Measurements from ENCODE around the gene RNF213. TPM values are rescaled to one million over a fixed set of nuclear protein-coding genes. Genes with fewer than 3 reads are reported as not detected.

Gene RNF213
- total RNA-seq, 1 experiment from 2014 or later = 70.5 TPM

DNA sequence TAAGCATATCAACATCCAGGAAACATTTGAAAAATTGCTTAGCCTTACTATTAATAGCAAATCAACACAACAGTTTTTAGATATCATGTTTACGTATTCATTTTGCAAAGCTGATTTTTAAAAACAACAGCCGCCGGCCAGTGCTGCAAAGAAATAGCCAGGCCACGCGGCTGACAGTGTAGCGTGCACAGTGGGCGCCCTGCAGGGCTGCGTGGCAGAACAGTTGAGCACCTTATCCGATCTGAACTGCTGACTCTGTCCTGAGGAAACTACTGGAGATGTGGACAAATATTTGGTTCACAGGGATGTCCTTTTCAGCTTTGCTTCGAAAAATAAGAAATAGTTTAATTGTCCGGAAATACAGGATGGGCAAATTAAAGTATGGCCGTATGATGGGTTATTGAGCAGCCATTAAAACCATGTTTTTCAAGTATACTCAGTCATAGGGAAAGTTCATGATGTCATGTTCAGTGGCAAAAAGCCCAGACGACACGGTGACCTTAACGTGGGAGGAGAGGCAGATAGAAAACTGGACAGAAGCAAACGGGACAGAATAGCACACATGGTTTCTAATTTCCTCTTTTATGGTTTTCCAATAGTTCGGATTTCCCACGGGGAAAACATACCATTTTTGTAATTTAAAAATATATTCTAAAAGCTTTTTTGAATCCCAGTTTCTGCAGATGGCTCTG, 101.9 kb downstream of the RNF213 start (continued):
- no peak for TF ChIP-seq CREB1 (CRISPR knock-in tag; IDR thresholded peaks at IDR 0.05)
- no peak for TF ChIP-seq ZNF317 (CRISPR knock-in tag; IDR thresholded peaks at IDR 0.05; ENCODE audit: borderline replicate concordance, low read depth)
- TF ChIP-seq CREM (CRISPR knock-in tag; IDR thresholded peaks at IDR 0.05) = no peak

DNA sequence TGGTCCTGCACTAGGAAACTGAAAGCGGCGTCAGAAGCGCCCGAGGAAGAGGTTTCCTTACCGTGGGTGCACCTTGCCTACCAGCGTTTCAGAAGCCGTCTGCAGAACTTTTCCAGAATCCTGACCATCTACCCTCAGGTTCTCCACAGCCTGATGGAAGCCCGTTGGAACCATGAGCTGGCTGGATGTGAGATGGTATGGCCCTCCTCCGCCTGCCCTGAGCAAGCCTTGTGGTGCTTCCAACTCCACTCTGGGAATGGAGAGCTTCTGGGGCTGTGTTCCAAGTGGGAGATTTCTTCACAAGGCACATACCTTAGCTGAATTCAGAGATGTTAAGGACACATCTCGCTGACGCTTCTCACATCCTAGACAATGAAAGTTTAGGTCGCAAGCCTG, 102.5 kb downstream of the RNF213 start:
- DNase-seq (ENCODE audit: low spot score) (no peak), ATAC-seq (no peak)
- Mint-ChIP-seq H3K36me3 (peaks cover 74% of the 10 kb centered on the region), H3K27me3 (ENCODE audit: low read depth) (no peaks in the 10 kb centered on the region), H3K9me3 (peaks cover 9% of the 10 kb centered on the region), H3K27ac (no peak overlapping the region), H3K4me1 (no peaks in the 10 kb centered on the region), H3K4me3 (no peak overlapping the region)
- ChIA-PET CTCF (interaction anchor here (3.8 kb wide), 1 partner anchor 167 kb away, joined by 63 read pairs; no protein-coding TSS in a partner anchor), POLR2A (interaction anchor here (0.5 kb wide), 1 partner anchor 90 kb away, joined by 7 read pairs; no protein-coding TSS in a partner anchor)
- TF ChIP-seq GABPB1 (CRISPR knock-in tag; IDR thresholded peaks at IDR 0.05) = no peak
- TF ChIP-seq, protein P1, sequence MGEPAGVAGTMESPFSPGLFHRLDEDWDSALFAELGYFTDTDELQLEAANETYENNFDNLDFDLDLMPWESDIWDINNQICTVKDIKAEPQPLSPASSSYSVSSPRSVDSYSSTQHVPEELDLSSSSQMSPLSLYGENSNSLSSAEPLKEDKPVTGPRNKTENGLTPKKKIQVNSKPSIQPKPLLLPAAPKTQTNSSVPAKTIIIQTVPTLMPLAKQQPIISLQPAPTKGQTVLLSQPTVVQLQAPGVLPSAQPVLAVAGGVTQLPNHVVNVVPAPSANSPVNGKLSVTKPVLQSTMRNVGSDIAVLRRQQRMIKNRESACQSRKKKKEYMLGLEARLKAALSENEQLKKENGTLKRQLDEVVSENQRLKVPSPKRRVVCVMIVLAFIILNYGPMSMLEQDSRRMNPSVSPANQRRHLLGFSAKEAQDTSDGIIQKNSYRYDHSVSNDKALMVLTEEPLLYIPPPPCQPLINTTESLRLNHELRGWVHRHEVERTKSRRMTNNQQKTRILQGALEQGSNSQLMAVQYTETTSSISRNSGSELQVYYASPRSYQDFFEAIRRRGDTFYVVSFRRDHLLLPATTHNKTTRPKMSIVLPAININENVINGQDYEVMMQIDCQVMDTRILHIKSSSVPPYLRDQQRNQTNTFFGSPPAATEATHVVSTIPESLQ (CRISPR knock-in tag; IDR thresholded peaks at IDR 0.05) = no peak
- TF ChIP-seq, protein P2, sequence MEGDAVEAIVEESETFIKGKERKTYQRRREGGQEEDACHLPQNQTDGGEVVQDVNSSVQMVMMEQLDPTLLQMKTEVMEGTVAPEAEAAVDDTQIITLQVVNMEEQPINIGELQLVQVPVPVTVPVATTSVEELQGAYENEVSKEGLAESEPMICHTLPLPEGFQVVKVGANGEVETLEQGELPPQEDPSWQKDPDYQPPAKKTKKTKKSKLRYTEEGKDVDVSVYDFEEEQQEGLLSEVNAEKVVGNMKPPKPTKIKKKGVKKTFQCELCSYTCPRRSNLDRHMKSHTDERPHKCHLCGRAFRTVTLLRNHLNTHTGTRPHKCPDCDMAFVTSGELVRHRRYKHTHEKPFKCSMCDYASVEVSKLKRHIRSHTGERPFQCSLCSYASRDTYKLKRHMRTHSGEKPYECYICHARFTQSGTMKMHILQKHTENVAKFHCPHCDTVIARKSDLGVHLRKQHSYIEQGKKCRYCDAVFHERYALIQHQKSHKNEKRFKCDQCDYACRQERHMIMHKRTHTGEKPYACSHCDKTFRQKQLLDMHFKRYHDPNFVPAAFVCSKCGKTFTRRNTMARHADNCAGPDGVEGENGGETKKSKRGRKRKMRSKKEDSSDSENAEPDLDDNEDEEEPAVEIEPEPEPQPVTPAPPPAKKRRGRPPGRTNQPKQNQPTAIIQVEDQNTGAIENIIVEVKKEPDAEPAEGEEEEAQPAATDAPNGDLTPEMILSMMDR (IDR thresholded peaks at IDR 0.05) = no peak

DNA sequence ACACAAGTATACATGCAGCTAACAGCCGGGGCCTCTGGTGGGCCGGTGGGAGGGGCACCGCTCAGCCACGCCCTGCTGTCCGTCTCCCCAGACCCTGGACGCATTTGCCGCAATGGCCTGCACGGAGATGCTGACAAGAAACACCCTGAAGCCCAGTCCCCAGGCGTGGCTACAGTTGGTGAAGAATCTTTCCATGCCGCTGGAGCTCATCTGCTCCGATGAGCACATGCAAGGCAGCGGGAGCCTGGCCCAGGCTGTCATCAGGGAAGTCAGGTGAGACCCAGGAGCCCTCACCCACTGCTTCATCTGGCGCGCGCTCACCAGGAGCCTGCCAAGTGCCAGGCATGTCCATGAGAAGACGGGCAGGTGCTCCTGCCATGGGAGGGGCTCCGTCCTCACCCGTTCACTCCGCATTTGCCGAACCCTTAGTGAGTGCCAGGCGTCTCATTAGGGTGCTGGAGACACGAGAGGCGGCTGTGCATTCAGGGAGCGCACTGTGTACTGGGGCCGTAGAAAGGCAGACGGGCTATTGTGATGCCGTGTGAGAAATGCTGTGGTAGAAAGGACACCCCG, 103.0 kb downstream of the RNF213 start:
- TF ChIP-seq, protein P3, sequence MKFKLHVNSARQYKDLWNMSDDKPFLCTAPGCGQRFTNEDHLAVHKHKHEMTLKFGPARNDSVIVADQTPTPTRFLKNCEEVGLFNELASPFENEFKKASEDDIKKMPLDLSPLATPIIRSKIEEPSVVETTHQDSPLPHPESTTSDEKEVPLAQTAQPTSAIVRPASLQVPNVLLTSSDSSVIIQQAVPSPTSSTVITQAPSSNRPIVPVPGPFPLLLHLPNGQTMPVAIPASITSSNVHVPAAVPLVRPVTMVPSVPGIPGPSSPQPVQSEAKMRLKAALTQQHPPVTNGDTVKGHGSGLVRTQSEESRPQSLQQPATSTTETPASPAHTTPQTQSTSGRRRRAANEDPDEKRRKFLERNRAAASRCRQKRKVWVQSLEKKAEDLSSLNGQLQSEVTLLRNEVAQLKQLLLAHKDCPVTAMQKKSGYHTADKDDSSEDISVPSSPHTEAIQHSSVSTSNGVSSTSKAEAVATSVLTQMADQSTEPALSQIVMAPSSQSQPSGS (CRISPR knock-in tag; IDR thresholded peaks at IDR 0.05; ENCODE audit: borderline replicate concordance, low read depth) = no peak
- TF ChIP-seq, protein P4, sequence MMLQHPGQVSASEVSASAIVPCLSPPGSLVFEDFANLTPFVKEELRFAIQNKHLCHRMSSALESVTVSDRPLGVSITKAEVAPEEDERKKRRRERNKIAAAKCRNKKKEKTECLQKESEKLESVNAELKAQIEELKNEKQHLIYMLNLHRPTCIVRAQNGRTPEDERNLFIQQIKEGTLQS (CRISPR knock-in tag; conservative IDR thresholded peaks at IDR 0.05) = no peak
- TF ChIP-seq GABPB1 (CRISPR knock-in tag; IDR thresholded peaks at IDR 0.05) (no peak), ZNF317 (CRISPR knock-in tag; IDR thresholded peaks at IDR 0.05; ENCODE audit: borderline replicate concordance, low read depth) (no peak), ELF4 (CRISPR knock-in tag; IDR thresholded peaks at IDR 0.05; ENCODE audit: low read depth) (no peak), ZNF232 (CRISPR knock-in tag; IDR thresholded peaks at IDR 0.05) (no peak)
- CTCF ChIA-PET = interaction anchor here (3.8 kb wide), 1 partner anchor 167 kb away, joined by 63 read pairs; no protein-coding TSS in a partner anchor
- no peaks in the 10 kb centered on the region for H3K27me3 Mint-ChIP-seq (ENCODE audit: low read depth)
- ATAC-seq = no peak
- H3K36me3 Mint-ChIP-seq = peaks cover 71% of the 10 kb centered on the region
- H3K9me3 Mint-ChIP-seq = peaks cover 9% of the 10 kb centered on the region
- no peak overlapping the region for H3K4me3 Mint-ChIP-seq
- DNase-seq (ENCODE audit: low spot score) = no peak
- POLR2A ChIA-PET = no interaction called here
- H3K4me1 Mint-ChIP-seq = no peaks in the 10 kb centered on the region
- H3K27ac Mint-ChIP-seq = no peak overlapping the region

DNA sequence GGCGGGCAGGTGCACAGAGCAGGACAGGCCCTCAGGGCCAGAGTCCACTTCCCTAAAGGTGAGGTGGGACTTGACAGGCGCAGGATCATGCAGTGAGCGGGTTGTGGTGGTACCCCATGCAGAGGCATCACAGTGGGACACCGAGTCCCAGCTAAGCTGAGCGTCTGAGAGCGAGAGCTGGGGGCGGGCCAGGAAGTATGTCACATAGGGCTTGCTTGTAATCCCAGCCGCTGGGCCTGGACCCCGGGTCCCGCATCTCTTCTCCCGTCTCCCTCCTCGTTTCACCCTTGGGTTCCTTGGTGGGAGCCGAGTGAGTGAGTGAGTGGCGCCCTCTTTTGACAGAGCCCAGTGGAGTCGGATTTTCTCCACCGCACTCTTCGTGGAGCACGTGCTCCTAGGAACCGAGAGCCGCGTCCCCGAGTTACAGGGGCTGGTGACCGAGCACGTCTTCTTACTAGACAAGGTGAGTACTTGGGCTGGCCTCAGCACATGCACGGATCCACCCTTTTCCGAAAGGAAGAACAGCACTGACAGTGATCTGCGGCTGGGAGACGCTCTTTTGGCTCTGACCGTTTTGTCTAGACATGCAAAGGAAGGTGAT, 103.5 kb downstream of the RNF213 start:
- H3K4me3 Mint-ChIP-seq = no peak overlapping the region
- no peaks in the 10 kb centered on the region for H3K27me3 Mint-ChIP-seq (ENCODE audit: low read depth)
- H3K27ac Mint-ChIP-seq = no peak overlapping the region
- POLR2A ChIA-PET = no interaction called here
- ATAC-seq = peak; percentile 60
- peaks cover 71% of the 10 kb centered on the region for H3K36me3 Mint-ChIP-seq
- DNase-seq (ENCODE audit: low spot score) = peak; percentile 68
- no peaks in the 10 kb centered on the region for H3K4me1 Mint-ChIP-seq
- peaks cover 9% of the 10 kb centered on the region for H3K9me3 Mint-ChIP-seq
- CTCF ChIA-PET = interaction anchor here (3.8 kb wide), 1 partner anchor 168 kb away, joined by 63 read pairs; no protein-coding TSS in a partner anchor
- TF ChIP-seq ZNF219 (CRISPR knock-in tag; IDR thresholded peaks at IDR 0.05; ENCODE audit: borderline replicate concordance) = no peak
- TF ChIP-seq, protein P5, sequence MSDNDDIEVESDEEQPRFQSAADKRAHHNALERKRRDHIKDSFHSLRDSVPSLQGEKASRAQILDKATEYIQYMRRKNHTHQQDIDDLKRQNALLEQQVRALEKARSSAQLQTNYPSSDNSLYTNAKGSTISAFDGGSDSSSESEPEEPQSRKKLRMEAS (CRISPR knock-in tag; IDR thresholded peaks at IDR 0.05) = peak; percentile 60
- TF ChIP-seq ZNF423 (CRISPR knock-in tag; IDR thresholded peaks at IDR 0.05) = peak; percentile 35; the same call in 1 of the 2 replicates
- TF ChIP-seq, protein P6, sequence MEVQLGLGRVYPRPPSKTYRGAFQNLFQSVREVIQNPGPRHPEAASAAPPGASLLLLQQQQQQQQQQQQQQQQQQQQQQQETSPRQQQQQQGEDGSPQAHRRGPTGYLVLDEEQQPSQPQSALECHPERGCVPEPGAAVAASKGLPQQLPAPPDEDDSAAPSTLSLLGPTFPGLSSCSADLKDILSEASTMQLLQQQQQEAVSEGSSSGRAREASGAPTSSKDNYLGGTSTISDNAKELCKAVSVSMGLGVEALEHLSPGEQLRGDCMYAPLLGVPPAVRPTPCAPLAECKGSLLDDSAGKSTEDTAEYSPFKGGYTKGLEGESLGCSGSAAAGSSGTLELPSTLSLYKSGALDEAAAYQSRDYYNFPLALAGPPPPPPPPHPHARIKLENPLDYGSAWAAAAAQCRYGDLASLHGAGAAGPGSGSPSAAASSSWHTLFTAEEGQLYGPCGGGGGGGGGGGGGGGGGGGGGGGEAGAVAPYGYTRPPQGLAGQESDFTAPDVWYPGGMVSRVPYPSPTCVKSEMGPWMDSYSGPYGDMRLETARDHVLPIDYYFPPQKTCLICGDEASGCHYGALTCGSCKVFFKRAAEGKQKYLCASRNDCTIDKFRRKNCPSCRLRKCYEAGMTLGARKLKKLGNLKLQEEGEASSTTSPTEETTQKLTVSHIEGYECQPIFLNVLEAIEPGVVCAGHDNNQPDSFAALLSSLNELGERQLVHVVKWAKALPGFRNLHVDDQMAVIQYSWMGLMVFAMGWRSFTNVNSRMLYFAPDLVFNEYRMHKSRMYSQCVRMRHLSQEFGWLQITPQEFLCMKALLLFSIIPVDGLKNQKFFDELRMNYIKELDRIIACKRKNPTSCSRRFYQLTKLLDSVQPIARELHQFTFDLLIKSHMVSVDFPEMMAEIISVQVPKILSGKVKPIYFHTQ (CRISPR knock-in tag; IDR thresholded peaks at IDR 0.05) = no peak
- TF ChIP-seq, protein P7, sequence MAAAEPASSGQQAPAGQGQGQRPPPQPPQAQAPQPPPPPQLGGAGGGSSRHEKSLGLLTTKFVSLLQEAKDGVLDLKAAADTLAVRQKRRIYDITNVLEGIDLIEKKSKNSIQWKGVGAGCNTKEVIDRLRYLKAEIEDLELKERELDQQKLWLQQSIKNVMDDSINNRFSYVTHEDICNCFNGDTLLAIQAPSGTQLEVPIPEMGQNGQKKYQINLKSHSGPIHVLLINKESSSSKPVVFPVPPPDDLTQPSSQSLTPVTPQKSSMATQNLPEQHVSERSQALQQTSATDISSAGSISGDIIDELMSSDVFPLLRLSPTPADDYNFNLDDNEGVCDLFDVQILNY (CRISPR knock-in tag; IDR thresholded peaks at IDR 0.05) = no peak

Data from WTC11 (cell line).